Hepatocyte (in vitro differentiated cells): Measurements from ENCODE around the gene PPP1R9A.

Experiments
- EZH2 ChIP-seq: fragments of 200-600 bp; sonication (generic); IDR thresholded peaks from 2 replicates; pipeline ENCODE4 v1.6.1; 2016; ENCODE audit warnings: antibody characterized with exemption, mild to moderate bottlenecking, borderline replicate concordance
- EZH2phosphoT487 ChIP-seq: fragments of 200-600 bp; sonication (generic); IDR thresholded peaks from one replicate; pipeline ENCODE4 v1.6.1; 2018; ENCODE audit warnings: antibody characterized with exemption, mild to moderate bottlenecking, low read depth, moderate library complexity; ENCODE audit not compliant: unreplicated experiment, severe bottlenecking
- TF ChIP-seq, protein P1 (sequence below): fragments of 200-600 bp; sonication (generic); IDR thresholded peaks from 2 replicates; pipeline ENCODE4 v1.5.1; 2016; ENCODE audit warnings: antibody characterized with exemption, mild to moderate bottlenecking; ENCODE audit not compliant: poor library complexity

DNA sequence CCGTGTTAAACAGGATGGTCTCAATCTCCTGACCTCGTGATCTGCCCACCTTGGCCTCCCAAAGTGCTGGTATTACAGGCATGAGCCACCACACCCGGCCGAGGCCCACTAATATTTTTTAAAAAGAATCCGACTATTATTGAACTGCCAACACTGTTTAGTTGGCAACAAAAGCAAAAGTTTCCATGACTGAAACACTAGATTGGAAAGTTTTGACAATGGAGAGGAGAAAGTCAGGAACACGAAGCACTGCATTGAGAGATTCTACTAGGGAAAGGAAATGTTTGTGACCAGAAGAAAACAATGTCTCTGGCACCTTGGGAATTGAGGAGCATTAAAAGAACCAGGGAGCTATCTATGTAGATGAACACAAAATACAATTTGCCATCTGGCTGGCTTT is 13.7 kb upstream of the PPP1R9A start:
- TF ChIP-seq, protein P1, sequence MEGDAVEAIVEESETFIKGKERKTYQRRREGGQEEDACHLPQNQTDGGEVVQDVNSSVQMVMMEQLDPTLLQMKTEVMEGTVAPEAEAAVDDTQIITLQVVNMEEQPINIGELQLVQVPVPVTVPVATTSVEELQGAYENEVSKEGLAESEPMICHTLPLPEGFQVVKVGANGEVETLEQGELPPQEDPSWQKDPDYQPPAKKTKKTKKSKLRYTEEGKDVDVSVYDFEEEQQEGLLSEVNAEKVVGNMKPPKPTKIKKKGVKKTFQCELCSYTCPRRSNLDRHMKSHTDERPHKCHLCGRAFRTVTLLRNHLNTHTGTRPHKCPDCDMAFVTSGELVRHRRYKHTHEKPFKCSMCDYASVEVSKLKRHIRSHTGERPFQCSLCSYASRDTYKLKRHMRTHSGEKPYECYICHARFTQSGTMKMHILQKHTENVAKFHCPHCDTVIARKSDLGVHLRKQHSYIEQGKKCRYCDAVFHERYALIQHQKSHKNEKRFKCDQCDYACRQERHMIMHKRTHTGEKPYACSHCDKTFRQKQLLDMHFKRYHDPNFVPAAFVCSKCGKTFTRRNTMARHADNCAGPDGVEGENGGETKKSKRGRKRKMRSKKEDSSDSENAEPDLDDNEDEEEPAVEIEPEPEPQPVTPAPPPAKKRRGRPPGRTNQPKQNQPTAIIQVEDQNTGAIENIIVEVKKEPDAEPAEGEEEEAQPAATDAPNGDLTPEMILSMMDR = no peak
- no peak for TF ChIP-seq EZH2
- no peak for TF ChIP-seq EZH2phosphoT487
